Stimulated activated CD8-positive, alpha-beta memory T cell treated with anti-CD3 and anti-CD28 coated beads, Interleukin-7, amount 100 ng/mL, for 24 hours (primary cell): ENCODE results near the gene BRSK1.

Experiments used
- DNase-seq: peaks from one replicate; pipeline ENCODE4 v3.0.0-alpha.2; 2020; ENCODE audit warnings: low read depth

BRSK1 gene

GRCh38 chr19:55283548-55284377, at the start of gene BRSK1:
Gene BRSK1 (plus strand): TSS chr19:55283997. CDS start chr19:55284443, 446 bp downstream.
- DNase-seq, result no peak

GRCh38 chr19:55238030-55238429, 45.8 kb upstream of the BRSK1 start:
- no peak for DNase-seq

GRCh38 chr19:55239004-55239403, 44.8 kb upstream of the BRSK1 start:
- DNase-seq, result no peak

- no peak for DNase-seq
Measured at GRCh38 chr19:55240713-55241020, 43.1 kb upstream of the BRSK1 start.

GRCh38 chr19:55241143-55241934, 42.5 kb upstream of the BRSK1 start:
- DNase-seq, result no peak

- DNase-seq, result no peak
Measured at GRCh38 chr19:55241935-55242464, 41.8 kb upstream of the BRSK1 start.

GRCh38 chr19:55242517-55242916, 41.3 kb upstream of the BRSK1 start:
- no peak for DNase-seq

- no peak for DNase-seq
Measured at GRCh38 chr19:55244004-55244680, 39.7 kb upstream of the BRSK1 start.

- no peak for DNase-seq
Measured at GRCh38 chr19:55245236-55245904, 38.4 kb upstream of the BRSK1 start.

GRCh38 chr19:55246462-55247451, 37.0 kb upstream of the BRSK1 start:
- DNase-seq, result no peak

GRCh38 chr19:55247621-55248099, 36.1 kb upstream of the BRSK1 start:
- no peak for DNase-seq

GRCh38 chr19:55248166-55248675, 35.6 kb upstream of the BRSK1 start:
- no peak for DNase-seq

GRCh38 chr19:55248704-55249103, 35.1 kb upstream of the BRSK1 start:
- no peak for DNase-seq

- no peak for DNase-seq
Measured at GRCh38 chr19:55249841-55250240, 34.0 kb upstream of the BRSK1 start.

- DNase-seq, result no peak
Measured at GRCh38 chr19:55250262-55251036, 33.3 kb upstream of the BRSK1 start.

GRCh38 chr19:55251341-55252081, 32.3 kb upstream of the BRSK1 start:
- DNase-seq, result no peak

- no peak for DNase-seq
Measured at GRCh38 chr19:55252760-55253663, 30.8 kb upstream of the BRSK1 start.
